Colonic mucosa (tissue), 4 donors: ENCODE data around the gene ARL6. TPM values are rescaled to one million over a fixed set of nuclear protein-coding genes. Genes with fewer than 3 reads are reported as not detected.

Source experiments
- DNase-seq: peaks from one replicate; pipeline ENCODE4 v3.0.0-alpha.2; 2020
- H3K27ac ChIP-seq: fragments of 200-600 bp; one replicate; pipeline ENCODE4 v1.8.0; 2021
- H3K27me3 ChIP-seq: fragments of 200-600 bp; one replicate; pipeline ENCODE4 v1.8.0; 2021
- H3K36me3 ChIP-seq: fragments of 200-600 bp; one replicate; pipeline ENCODE4 v1.8.0; 2021
- H3K4me1 ChIP-seq: fragments of 200-600 bp; one replicate; pipeline ENCODE4 v1.8.0; 2021; ENCODE audit warnings: mild to moderate bottlenecking
- H3K4me3 ChIP-seq: fragments of 200-600 bp; one replicate; pipeline ENCODE4 v1.8.0; 2021
- H3K9ac ChIP-seq, 2 donors: one replicate each; pipeline ENCODE4 v1.7.0; 2013; ENCODE audit warnings: control low read depth in 2 of 2, low read depth in 2 of 2, low read length in 2 of 2
- H3K9me3 ChIP-seq: fragments of 200-600 bp; one replicate; pipeline ENCODE4 v1.8.0; 2021
- CTCF ChIP-seq: fragments of 200-600 bp; IDR thresholded peaks from one replicate; pipeline ENCODE4 v1.8.0; 2022; ENCODE audit warnings: antibody characterized with exemption, mild to moderate bottlenecking
- intact Hi-C: fragments of 100-400 bp; cut with DNase I; formaldehyde crosslinking; loops from one replicate; pipeline ENCODE4 v1.14.1; 2022
- total RNA-seq, 2 donors: library from RNA; stranded (reverse); fragmentation: NEBNext Ultra II Directional in 1 of 2; extraction: Animal tissue kit (Norgen Biotek cat#: 25700) in 1 of 2; gene quantifications; one replicate each; pipeline ENCODE4 v1.2.1, GENCODE V29; 2021
- donor health status: healthy.
- donor health status: DM: no; HTN: no; CAD: no.
- donor health status: DM: no; HTN: no; CAD: no.

Gene ARL6
- total RNA-seq, 2 donors from 2014 or later = 2.8 to 3.5 TPM

- no peak overlapping the region for H3K4me3 ChIP-seq
- H3K27me3 ChIP-seq = no peaks in the 10 kb centered on the region
- TF ChIP-seq CTCF = no peak
- H3K27ac ChIP-seq = no peak overlapping the region
- no peak for DNase-seq
- H3K9me3 ChIP-seq = no peaks in the 10 kb centered on the region
- no peaks in the 10 kb centered on the region for H3K4me1 ChIP-seq
- intact Hi-C loops = no loop called here
- no peak overlapping the region for H3K9ac ChIP-seq
- H3K36me3 ChIP-seq = no peaks in the 10 kb centered on the region
Observed at GRCh38 chr3:97838393-97838792, 73.8 kb downstream of the ARL6 start.

- H3K36me3 ChIP-seq = no peaks in the 10 kb centered on the region
- no peak overlapping the region for H3K9ac ChIP-seq
- no peak for TF ChIP-seq CTCF
- H3K4me1 ChIP-seq = no peaks in the 10 kb centered on the region
- intact Hi-C loops = no loop called here
- no peaks in the 10 kb centered on the region for H3K27me3 ChIP-seq
- no peak overlapping the region for H3K4me3 ChIP-seq
- no peaks in the 10 kb centered on the region for H3K9me3 ChIP-seq
- no peak for DNase-seq
- no peak overlapping the region for H3K27ac ChIP-seq
Observed at GRCh38 chr3:97839944-97840343, 75.4 kb downstream of the ARL6 start.

GRCh38 chr3:97841304-97841703 is 76.7 kb downstream of the ARL6 start:
- TF ChIP-seq CTCF = no peak

GRCh38 chr3:97841956-97842355 is 77.4 kb downstream of the ARL6 start:
- Histone ChIP-seq H3K4me3 (no peak overlapping the region), H3K4me1 (no peaks in the 10 kb centered on the region), H3K9ac (no peak overlapping the region), H3K36me3 (no peaks in the 10 kb centered on the region), H3K9me3 (no peaks in the 10 kb centered on the region), H3K27ac (no peak overlapping the region), H3K27me3 (no peaks in the 10 kb centered on the region)
- DNase-seq = no peak
- intact Hi-C loops = no loop called here
- TF ChIP-seq CTCF = no peak

More at GRCh38 chr3:97841304-97841703, 76.7 kb downstream of the ARL6 start:
- H3K27ac ChIP-seq = no peak overlapping the region
- no peak for DNase-seq
- no peak overlapping the region for H3K9ac ChIP-seq
- H3K36me3 ChIP-seq = no peaks in the 10 kb centered on the region
- H3K9me3 ChIP-seq = no peaks in the 10 kb centered on the region
- intact Hi-C loops = no loop called here
- no peak overlapping the region for H3K4me3 ChIP-seq
- no peaks in the 10 kb centered on the region for H3K27me3 ChIP-seq
- H3K4me1 ChIP-seq = no peaks in the 10 kb centered on the region

- Histone ChIP-seq H3K27me3 (no peaks in the 10 kb centered on the region), H3K4me3 (no peak overlapping the region), H3K36me3 (no peaks in the 10 kb centered on the region), H3K27ac (no peak overlapping the region), H3K9me3 (no peaks in the 10 kb centered on the region), H3K9ac (no peak overlapping the region), H3K4me1 (no peaks in the 10 kb centered on the region)
- no peak for DNase-seq
- no peak for TF ChIP-seq CTCF
- intact Hi-C loops = no loop called here
Observed at GRCh38 chr3:97848779-97849178, 84.2 kb downstream of the ARL6 start.

Other genes starting within 250 kb of the ARL6 start
- 10 to 100 TPM; 15.7 to 22.2 TPM for gene CRYBG3, start 57.3 kb downstream of the ARL6 start, total RNA-seq
- gene RIOX2, start 207.7 kb downstream of the ARL6 start, total RNA-seq = 10 to 100 TPM; 17.6 to 21.9 TPM